ENCODE measurements around the gene LCA5.

DNA sequence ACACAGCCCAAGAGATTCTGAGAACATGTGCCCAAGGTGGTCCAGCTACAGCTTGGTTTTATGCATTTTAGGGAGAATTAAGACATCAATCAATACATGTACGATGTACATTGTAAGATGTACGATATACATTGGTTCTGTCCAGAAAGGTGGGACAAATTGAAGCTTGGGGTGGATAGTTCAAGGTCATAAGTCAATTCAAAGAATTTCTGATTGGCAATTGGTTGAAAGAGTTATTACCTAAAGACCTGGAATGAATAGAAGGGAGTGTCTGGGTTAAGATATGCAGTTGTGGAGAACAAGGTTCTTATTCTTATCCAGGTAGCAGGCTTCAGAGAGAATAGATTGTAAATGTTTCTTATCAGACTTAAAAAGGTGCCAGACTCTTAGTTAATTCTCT, 31.8 kb upstream of the LCA5 start:
- TF ChIP-seq, protein P1, sequence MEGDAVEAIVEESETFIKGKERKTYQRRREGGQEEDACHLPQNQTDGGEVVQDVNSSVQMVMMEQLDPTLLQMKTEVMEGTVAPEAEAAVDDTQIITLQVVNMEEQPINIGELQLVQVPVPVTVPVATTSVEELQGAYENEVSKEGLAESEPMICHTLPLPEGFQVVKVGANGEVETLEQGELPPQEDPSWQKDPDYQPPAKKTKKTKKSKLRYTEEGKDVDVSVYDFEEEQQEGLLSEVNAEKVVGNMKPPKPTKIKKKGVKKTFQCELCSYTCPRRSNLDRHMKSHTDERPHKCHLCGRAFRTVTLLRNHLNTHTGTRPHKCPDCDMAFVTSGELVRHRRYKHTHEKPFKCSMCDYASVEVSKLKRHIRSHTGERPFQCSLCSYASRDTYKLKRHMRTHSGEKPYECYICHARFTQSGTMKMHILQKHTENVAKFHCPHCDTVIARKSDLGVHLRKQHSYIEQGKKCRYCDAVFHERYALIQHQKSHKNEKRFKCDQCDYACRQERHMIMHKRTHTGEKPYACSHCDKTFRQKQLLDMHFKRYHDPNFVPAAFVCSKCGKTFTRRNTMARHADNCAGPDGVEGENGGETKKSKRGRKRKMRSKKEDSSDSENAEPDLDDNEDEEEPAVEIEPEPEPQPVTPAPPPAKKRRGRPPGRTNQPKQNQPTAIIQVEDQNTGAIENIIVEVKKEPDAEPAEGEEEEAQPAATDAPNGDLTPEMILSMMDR (IDR thresholded peaks at IDR 0.05): no peak
- TF ChIP-seq POLR2A (IDR thresholded peaks at IDR 0.05): no peak
- TF ChIP-seq POLR2AphosphoS5 (IDR thresholded peaks at IDR 0.05): no peak
- no peak for TF ChIP-seq EP300 (IDR thresholded peaks at IDR 0.05)
